ENCODE measurements around the gene CPN1. TPM values are rescaled to one million over a fixed set of nuclear protein-coding genes. Genes with fewer than 3 reads are reported as not detected.
A peak's percentile ranks its signal among the peaks of the same experiment; 100 is the strongest.

CPN1 gene
- total and polyA plus RNA-seq, 2 of the 8 experiments (the other 6 are each of a cell fraction or from before 2014, with no cell fraction given) = 0.15 to 0.20 TPM

DNA sequence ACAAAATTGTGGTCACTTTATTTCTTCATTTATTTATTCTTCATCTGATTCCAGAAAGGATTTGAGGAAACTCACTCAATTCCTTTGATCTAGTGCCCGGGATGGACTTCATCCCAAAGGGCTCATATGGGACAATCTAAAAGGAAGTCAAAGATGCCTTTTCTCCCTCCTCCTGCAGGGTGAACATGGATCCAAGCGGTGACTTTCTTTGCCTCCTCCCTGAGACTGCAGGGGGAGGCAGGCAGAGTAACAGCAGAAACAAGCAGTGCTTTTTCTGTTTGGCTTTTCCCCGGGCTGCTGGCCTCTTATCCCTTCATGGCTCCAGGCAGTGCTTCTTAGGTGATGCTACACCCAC is 61.9 kb downstream of the CPN1 start:
- no peak overlapping the region for H2AFZ ChIP-seq (ENCODE audit: low read length)
- H3K14ac ChIP-seq (ENCODE audit: insufficient read length) = no peak overlapping the region
- no peaks in the 10 kb centered on the region for H3K23me2 ChIP-seq (ENCODE audit: low read depth, low read length)
- 66% methylated on average over 3 of the region's 3 CpGs; no CpG with 5 or more reads in 1 of the 2 experiments for WGBS, 2 experiments (ENCODE audit: extremely low coverage in 1 of 2, insufficient coverage in 1 of 2, insufficient read length in 1 of 2, insufficient replicate concordance in 2 of 2, low coverage in 1 of 2, low lambda C conversion rate in 2 of 2, missing lambda C conversion rate in 1 of 2)
- no peak for DNase-seq (ENCODE audit: low read depth in 1 of 2, low spot score in 2 of 2)
- no peak overlapping the region for H3K4ac ChIP-seq (replicated peaks; ENCODE audit: insufficient read length, low read depth, low read length)
- no peak overlapping the region for H2AK5ac ChIP-seq (ENCODE audit: low read depth, low read length)
- H3K79me1 ChIP-seq (ENCODE audit: low read depth, low read length) = no peaks in the 10 kb centered on the region
- no peak overlapping the region for H3K9ac ChIP-seq (replicated peaks in 1 of 4; ENCODE audit: extremely low read depth in 1 of 4, low read depth in 3 of 4, low read length in 3 of 4)
- H3K79me2 ChIP-seq (ENCODE audit: control insufficient read depth in 1 of 2, insufficient read depth in 2 of 2, low read length in 2 of 2) = no peaks in the 10 kb centered on the region
- no peak overlapping the region for H2BK20ac ChIP-seq (ENCODE audit: low read length)
- H4K8ac ChIP-seq (ENCODE audit: extremely low read depth, insufficient read depth, low read length) = peak overlapping the region; percentile 54; the same call in 1 of the 2 replicates
- no peak overlapping the region for H4K5ac ChIP-seq (ENCODE audit: insufficient read length, low read depth, low read length)
- no peak overlapping the region for H2BK15ac ChIP-seq (ENCODE audit: low read length)
- H2BK5ac ChIP-seq (ENCODE audit: low read depth, low read length) = no peak overlapping the region
- H3K4me1 ChIP-seq (replicated peaks in 1 of 4; ENCODE audit: control insufficient read depth in 3 of 4, insufficient read depth in 4 of 4, low read length in 3 of 4) = peaks cover 0 to 7% (median 1%) of the 10 kb centered on the region in 4 experiments; a peak in 5 of 7 replicates
- H3K9me3 ChIP-seq (ENCODE audit: insufficient read depth in 2 of 2, low read depth in 1 of 2, low read length in 1 of 2) = no peaks in the 10 kb centered on the region
- no peak overlapping the region for H3K4me2 ChIP-seq (ENCODE audit: insufficient read depth in 1 of 2, low read depth in 2 of 2, low read length in 2 of 2)
- POLR2A ChIA-PET (ENCODE audit: partially characterized antibody) = no interaction called here
- H2BK120ac ChIP-seq (replicated peaks; ENCODE audit: low read depth, low read length) = no peak overlapping the region
- H3K4me3 ChIP-seq (ENCODE audit: extremely low read depth in 1 of 4, insufficient read depth in 2 of 4, low read depth in 3 of 4, low read length in 4 of 4) = no peak overlapping the region
- no peaks in the 10 kb centered on the region for H3K27me3 ChIP-seq (replicated peaks in 1 of 4; ENCODE audit: control insufficient read depth in 3 of 4, extremely low read depth in 1 of 4, insufficient read depth in 3 of 4, low read length in 3 of 4)
- H3K23ac ChIP-seq (ENCODE audit: insufficient read length) = no peak overlapping the region
- H3K36me3 ChIP-seq (ENCODE audit: control insufficient read depth in 2 of 4, insufficient read depth in 4 of 4, low read length in 3 of 4) = no peaks in the 10 kb centered on the region
- H3K27ac ChIP-seq (ENCODE audit: low read depth, low read length) = no peak overlapping the region
- H4K91ac ChIP-seq (replicated peaks; ENCODE audit: insufficient read length, low read length) = no peak overlapping the region
- no peak overlapping the region for H3K56ac ChIP-seq (replicated peaks; ENCODE audit: insufficient read length, low read depth, low read length)
- no peak for FAIRE-seq
- no peak overlapping the region for H2BK12ac ChIP-seq (ENCODE audit: low read depth, low read length)
- CTCF ChIA-PET (ENCODE audit: partially characterized antibody) = interaction anchor here (0.9 to 2.2 kb wide), 6 partner anchors 10 to 123 kb away, joined by 3 to 16 read pairs (median 4); partner anchors contain the start of gene DNMBP
- no peaks in the 10 kb centered on the region for H4K20me1 ChIP-seq (replicated peaks in 1 of 2; ENCODE audit: control insufficient read depth in 1 of 2, insufficient read depth in 2 of 2, low read length in 2 of 2)
- no peak for TF ChIP-seq SIX5 (IDR thresholded peaks at IDR 0.05; ENCODE audit: low read depth, low read length)
- no peak for TF ChIP-seq SIRT6 (IDR thresholded peaks at IDR 0.05; ENCODE audit: low read length)
- peak; percentile 17 to 39; a peak in 3 of 4 replicates for TF ChIP-seq RAD21 (IDR thresholded peaks at IDR 0.05 in 1 of 2, conservative IDR thresholded peaks at IDR 0.05 in 1 of 2; ENCODE audit: low read depth in 2 of 2, low read length in 2 of 2)
- TF ChIP-seq, protein P1, sequence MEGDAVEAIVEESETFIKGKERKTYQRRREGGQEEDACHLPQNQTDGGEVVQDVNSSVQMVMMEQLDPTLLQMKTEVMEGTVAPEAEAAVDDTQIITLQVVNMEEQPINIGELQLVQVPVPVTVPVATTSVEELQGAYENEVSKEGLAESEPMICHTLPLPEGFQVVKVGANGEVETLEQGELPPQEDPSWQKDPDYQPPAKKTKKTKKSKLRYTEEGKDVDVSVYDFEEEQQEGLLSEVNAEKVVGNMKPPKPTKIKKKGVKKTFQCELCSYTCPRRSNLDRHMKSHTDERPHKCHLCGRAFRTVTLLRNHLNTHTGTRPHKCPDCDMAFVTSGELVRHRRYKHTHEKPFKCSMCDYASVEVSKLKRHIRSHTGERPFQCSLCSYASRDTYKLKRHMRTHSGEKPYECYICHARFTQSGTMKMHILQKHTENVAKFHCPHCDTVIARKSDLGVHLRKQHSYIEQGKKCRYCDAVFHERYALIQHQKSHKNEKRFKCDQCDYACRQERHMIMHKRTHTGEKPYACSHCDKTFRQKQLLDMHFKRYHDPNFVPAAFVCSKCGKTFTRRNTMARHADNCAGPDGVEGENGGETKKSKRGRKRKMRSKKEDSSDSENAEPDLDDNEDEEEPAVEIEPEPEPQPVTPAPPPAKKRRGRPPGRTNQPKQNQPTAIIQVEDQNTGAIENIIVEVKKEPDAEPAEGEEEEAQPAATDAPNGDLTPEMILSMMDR (IDR thresholded peaks at IDR 0.05; ENCODE audit: control extremely low read depth in 1 of 3, insufficient read depth in 1 of 3, low read depth in 1 of 3, low read length in 3 of 3) = peak; percentile 18 to 64 (median 41)
- peak overlapping the region; percentile 71 for H3K18ac ChIP-seq (ENCODE audit: extremely low read depth, low read length)
